Naive thymus-derived CD4-positive, alpha-beta T cell (primary cell): ENCODE measurements around the gene STX8. TPM values are rescaled to one million over a fixed set of nuclear protein-coding genes. Genes with fewer than 3 reads are reported as not detected.
"Not testable (repeated sequence)": the region's sequence is repeated elsewhere in the genome, so short reads cannot be mapped to it uniquely, and the experiment has no call there.

Source experiments
- ATAC-seq: fragments of 150-1000 bp; cut with Tn5 transposase; 2 replicates; pipeline ENCODE4 v1.10.0; 2021; ENCODE audit warnings: mild to moderate bottlenecking, moderate library complexity
- CTCF ChIA-PET: fragments of 350-600 bp; sonication (Branson Sonifier 250); formaldehyde crosslinking; loops from one replicate; lab custom pipeline; 2021; ENCODE audit warnings: antibody characterized with exemption; lab: Charles Lee
- POLR2A ChIA-PET: fragments of 350-600 bp; sonication (Branson Sonifier 250); formaldehyde crosslinking; loops from one replicate; lab custom pipeline; 2021; ENCODE audit warnings: antibody characterized with exemption, inconsistent platforms; lab: Charles Lee
- DNase-seq, 9 donors: peaks; one replicate each; pipeline versions ENCODE4 v3.0.0 to v3.0.0-alpha.2; 2020 to 2022; ENCODE audit warnings: mixed read lengths in 1 of 9
- H3K27ac ChIP-seq: one replicate; pipeline ENCODE4 v1.7.0; 2013; ENCODE audit warnings: mild to moderate bottlenecking, low read depth, low read length, moderate library complexity
- H3K27me3 ChIP-seq, 2 donors: one replicate each; pipeline ENCODE4 v1.7.0; 2013; ENCODE audit warnings: low read length in 2 of 2, mild to moderate bottlenecking in 2 of 2, moderate library complexity in 2 of 2; ENCODE audit not compliant: control insufficient read depth in 2 of 2, insufficient read depth in 2 of 2
- H3K36me3 ChIP-seq, 3 experiments: 1 replicate in 2 of 3; 2 replicates in 1 of 3; pipeline ENCODE4 v1.7.0; 2013; ENCODE audit warnings: low read length in 3 of 3, mild to moderate bottlenecking in 3 of 3, moderate library complexity in 1 of 3; ENCODE audit not compliant: insufficient read depth in 3 of 3, control insufficient read depth in 2 of 3
- H3K4me1 ChIP-seq, 2 donors: one replicate each; pipeline ENCODE4 v1.7.0; 2013; ENCODE audit warnings: low read length in 2 of 2, mild to moderate bottlenecking in 2 of 2, moderate library complexity in 1 of 2; ENCODE audit not compliant: control insufficient read depth in 2 of 2, insufficient read depth in 2 of 2
- H3K4me3 ChIP-seq: 2 replicates; pipeline ENCODE4 v1.7.0; 2013; ENCODE audit warnings: mild to moderate bottlenecking, low read length
- H3K9me3 ChIP-seq, 3 experiments: 1 replicate in 2 of 3; 2 replicates in 1 of 3; pipeline ENCODE4 v1.7.0; 2013; ENCODE audit warnings: low read length in 3 of 3; ENCODE audit not compliant: control insufficient read depth in 2 of 3
- H3K27ac Mint-ChIP-seq, 9 donors: one replicate each; pipeline ENCODE4 v1.8.0; 2020 to 2022; ENCODE audit warnings: mixed read lengths in 9 of 9, mild to moderate bottlenecking in 8 of 9, moderate library complexity in 5 of 9, inconsistent platforms in 2 of 9
- H3K27me3 Mint-ChIP-seq, 5 donors: one replicate each; pipeline ENCODE4 v1.8.0; 2021 to 2022; ENCODE audit warnings: mixed read lengths in 5 of 5, mild to moderate bottlenecking in 1 of 5
- H3K36me3 Mint-ChIP-seq, 5 donors: one replicate each; pipeline ENCODE4 v1.8.0; 2020 to 2022; ENCODE audit warnings: mixed read lengths in 5 of 5, mild to moderate bottlenecking in 3 of 5, inconsistent platforms in 1 of 5
- H3K4me1 Mint-ChIP-seq, 7 donors: one replicate each; pipeline ENCODE4 v1.8.0; 2020 to 2022; ENCODE audit warnings: mixed read lengths in 7 of 7, mild to moderate bottlenecking in 3 of 7, inconsistent platforms in 1 of 7
- H3K4me3 Mint-ChIP-seq, 10 donors: one replicate each; pipeline ENCODE4 v1.8.0; 2020 to 2022; ENCODE audit warnings: mild to moderate bottlenecking in 10 of 10, mixed read lengths in 10 of 10, moderate library complexity in 6 of 10, inconsistent platforms in 2 of 10
- H3K9me3 Mint-ChIP-seq, 11 donors: one replicate each; pipeline ENCODE4 v1.8.0; 2020 to 2022; ENCODE audit warnings: mixed read lengths in 11 of 11, mild to moderate bottlenecking in 4 of 11, inconsistent platforms in 1 of 11, moderate library complexity in 1 of 11
- intact Hi-C, 2 donors: fragments of 100-400 bp; cut with micrococcal nuclease; formaldehyde crosslinking; loops; one replicate each; pipeline ENCODE4 v1.15.1; 2023
- polyA plus RNA-seq, 2 donors: library from polyadenylated mRNA; unstranded; fragments of 300-500 nt; fragmentation: Illumina TruSeq; gene quantifications; one replicate each; pipeline ENCODE4 v1.2.3, GENCODE V29; 2021
- total RNA-seq, 6 experiments: library from RNA in 5 of 6; stranded (reverse) in 5 of 6; gene quantifications; 1 replicate in 5 of 6; 2 replicates in 1 of 6; pipeline ENCODE4 v1.2.3 and lab custom pipeline; 2021 to 2026

The STX8 gene
- total and polyA plus RNA-seq, 7 experiments from 2014 or later = 45.1 to 116 (median 67.5) TPM

DNA sequence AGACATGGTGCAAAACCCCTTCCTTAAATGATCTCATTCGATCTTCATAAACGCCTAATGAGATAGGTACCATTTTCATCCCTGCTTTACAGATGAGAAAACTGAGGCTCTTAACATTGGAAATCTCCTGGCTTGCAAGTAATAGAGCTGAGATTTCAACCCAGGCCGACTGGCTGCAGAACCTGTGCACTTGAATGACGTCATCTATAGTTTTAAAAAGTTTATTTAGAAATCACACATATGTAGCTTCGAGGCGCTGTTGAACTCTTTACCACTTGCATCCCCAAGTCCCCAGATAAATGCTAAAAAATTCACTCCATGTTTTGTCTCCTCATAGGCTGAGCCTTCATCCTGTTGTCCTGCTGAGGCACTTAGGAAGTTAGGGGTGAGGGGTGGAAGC, 30.8 kb upstream of the STX8 start:
- H3K9me3 ChIP-seq = no peaks in the 10 kb centered on the region
- ChIA-PET POLR2A (no interaction called here), CTCF (no interaction called here)
- Mint-ChIP-seq H3K36me3 (no peaks in the 10 kb centered on the region), H3K4me1 (peaks cover 0 to 1% (median 0%) of the 10 kb centered on the region in 7 donors), H3K4me3 (no peak overlapping the region), H3K27ac (no peak overlapping the region), H3K27me3 (peaks cover 2 to 40% (median 19%) of the 10 kb centered on the region in 5 donors), H3K9me3 (peaks cover 0 to 6% (median 0%) of the 10 kb centered on the region in 11 donors)
- ATAC-seq (no peak), DNase-seq (no peak)
- H3K27me3 ChIP-seq = no peaks in the 10 kb centered on the region
- no peaks in the 10 kb centered on the region for H3K4me1 ChIP-seq
- intact Hi-C loops = no loop called here
- no peak overlapping the region for H3K4me3 ChIP-seq
- H3K27ac ChIP-seq = no peak overlapping the region
- H3K36me3 ChIP-seq = no peaks in the 10 kb centered on the region

DNA sequence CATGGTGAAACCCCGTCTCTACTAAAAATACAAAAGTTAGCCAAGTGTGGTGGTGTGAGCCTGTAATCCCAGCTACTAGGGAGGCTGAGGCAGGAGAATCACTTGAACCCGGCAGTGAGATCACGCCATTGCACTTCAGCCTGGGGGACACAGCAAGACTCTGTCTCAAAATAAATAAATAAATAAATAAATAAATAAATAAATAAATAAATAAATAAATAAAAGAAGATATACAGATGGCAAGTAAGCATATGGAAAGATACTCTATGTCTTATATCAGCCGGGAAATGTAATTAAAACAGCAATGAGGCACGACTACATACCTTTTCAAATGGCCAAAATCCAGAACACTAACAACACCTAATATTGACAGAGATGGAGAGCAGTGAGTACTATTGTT, 29.0 kb upstream of the STX8 start:
- H3K27ac Mint-ChIP-seq, H3K27me3 ChIP-seq, H3K9me3 ChIP-seq, H3K36me3 Mint-ChIP-seq, H3K4me3 Mint-ChIP-seq, H3K4me1 Mint-ChIP-seq, H3K36me3 ChIP-seq, H3K27ac ChIP-seq, POLR2A ChIA-PET, H3K4me1 ChIP-seq, ATAC-seq, H3K4me3 ChIP-seq, H3K9me3 Mint-ChIP-seq, intact Hi-C loops, DNase-seq, CTCF ChIA-PET: not testable (repeated sequence)
- H3K27me3 Mint-ChIP-seq = peaks cover 2 to 40% (median 15%) of the 10 kb centered on the region in 5 donors

DNA sequence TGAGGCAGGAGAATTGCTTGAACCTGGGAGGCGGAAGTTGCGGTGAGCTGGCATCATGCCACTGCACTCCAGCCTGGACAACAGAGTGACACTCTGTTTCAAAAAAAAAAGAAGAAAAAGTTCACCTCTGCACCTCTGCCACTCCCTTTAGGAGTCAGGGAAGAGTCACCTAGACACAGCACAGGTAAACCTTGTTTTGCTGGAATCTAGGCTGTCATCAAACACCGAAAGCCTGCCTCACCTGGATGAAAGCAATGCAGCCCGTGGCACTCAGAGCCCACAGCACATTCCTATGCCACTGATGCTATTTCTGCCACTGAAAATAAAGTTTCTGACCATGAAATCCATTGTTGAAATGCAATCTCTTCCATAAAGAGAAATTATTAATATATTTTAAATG, 23.0 kb upstream of the STX8 start:
- ATAC-seq = no peak
- peaks cover 0 to 4% (median 0%) of the 10 kb centered on the region in 11 donors for H3K9me3 Mint-ChIP-seq
- no peaks in the 10 kb centered on the region for H3K9me3 ChIP-seq
- no peak overlapping the region for H3K4me3 ChIP-seq
- CTCF ChIA-PET = no interaction called here
- H3K36me3 ChIP-seq = no peaks in the 10 kb centered on the region
- intact Hi-C loops = no loop called here
- H3K27ac ChIP-seq = no peak overlapping the region
- H3K4me3 Mint-ChIP-seq = no peak overlapping the region
- POLR2A ChIA-PET = no interaction called here
- H3K4me1 Mint-ChIP-seq = no peaks in the 10 kb centered on the region
- no peak for DNase-seq
- H3K4me1 ChIP-seq = no peaks in the 10 kb centered on the region
- H3K27me3 ChIP-seq = no peaks in the 10 kb centered on the region
- H3K27ac Mint-ChIP-seq = no peak overlapping the region
- H3K36me3 Mint-ChIP-seq = no peaks in the 10 kb centered on the region
- peaks cover 3 to 22% (median 12%) of the 10 kb centered on the region in 5 donors for H3K27me3 Mint-ChIP-seq

DNA sequence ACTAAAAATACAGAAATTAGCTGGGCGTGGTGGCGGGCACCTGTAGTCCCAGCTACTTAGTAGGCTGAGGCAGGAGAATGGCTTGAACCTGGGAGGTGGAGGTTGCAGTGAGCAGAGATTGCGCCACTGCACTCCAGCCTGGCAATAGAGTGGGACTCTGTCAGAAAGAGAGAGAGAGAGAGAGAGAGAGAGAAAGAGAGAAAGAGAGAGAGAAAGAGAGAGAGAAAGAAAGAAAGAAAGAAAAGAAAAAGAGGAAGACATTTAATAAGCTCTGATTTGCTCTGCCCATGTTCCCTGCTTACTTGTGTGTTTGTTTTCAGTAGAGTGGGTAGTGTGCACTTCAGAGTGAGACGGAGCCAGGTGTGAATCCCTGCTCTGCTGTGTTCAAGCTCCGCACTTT, 22.0 kb upstream of the STX8 start:
- POLR2A ChIA-PET, DNase-seq, ATAC-seq, H3K4me1 ChIP-seq, H3K36me3 ChIP-seq, H3K27me3 ChIP-seq, H3K4me3 Mint-ChIP-seq, H3K9me3 Mint-ChIP-seq, H3K27ac Mint-ChIP-seq, H3K4me3 ChIP-seq, H3K27ac ChIP-seq, H3K4me1 Mint-ChIP-seq, H3K9me3 ChIP-seq, CTCF ChIA-PET, H3K36me3 Mint-ChIP-seq, intact Hi-C loops: not testable (repeated sequence)
- peaks cover 3 to 19% (median 7%) of the 10 kb centered on the region in 5 donors for H3K27me3 Mint-ChIP-seq

DNA sequence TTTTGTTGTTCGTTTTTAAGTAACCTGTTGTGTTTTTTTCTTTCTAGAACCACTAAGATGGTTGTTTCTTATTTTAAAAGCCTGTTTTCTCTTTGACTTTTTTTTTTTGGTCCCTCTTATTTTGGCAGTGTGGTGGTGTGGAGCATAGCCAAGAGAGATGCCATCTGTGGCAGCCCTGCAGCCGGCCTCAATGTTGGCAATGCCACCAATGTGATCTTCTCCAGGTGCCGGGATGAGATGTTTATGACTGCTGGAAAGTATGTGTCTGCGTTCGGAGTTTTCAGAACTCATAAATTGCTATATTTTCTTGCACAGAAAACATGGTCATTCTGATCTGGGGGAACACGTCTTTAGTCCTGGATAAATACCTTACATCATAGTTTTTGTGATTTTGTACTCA, 18.4 kb upstream of the STX8 start:
- no peak for DNase-seq
- Histone ChIP-seq H3K36me3 (no peaks in the 10 kb centered on the region), H3K4me3 (no peak overlapping the region), H3K9me3 (no peaks in the 10 kb centered on the region), H3K27me3 (no peaks in the 10 kb centered on the region), H3K27ac (no peak overlapping the region), H3K4me1 (no peaks in the 10 kb centered on the region)
- ChIA-PET POLR2A (no interaction called here), CTCF (no interaction called here)
- intact Hi-C loops = no loop called here
- Mint-ChIP-seq H3K27ac (no peak overlapping the region), H3K4me3 (no peak overlapping the region), H3K27me3 (peaks cover 3 to 16% (median 7%) of the 10 kb centered on the region in 5 donors), H3K4me1 (no peaks in the 10 kb centered on the region), H3K9me3 (peaks cover 0 to 4% (median 0%) of the 10 kb centered on the region in 11 donors), H3K36me3 (no peaks in the 10 kb centered on the region)
- ATAC-seq = no peak

DNA sequence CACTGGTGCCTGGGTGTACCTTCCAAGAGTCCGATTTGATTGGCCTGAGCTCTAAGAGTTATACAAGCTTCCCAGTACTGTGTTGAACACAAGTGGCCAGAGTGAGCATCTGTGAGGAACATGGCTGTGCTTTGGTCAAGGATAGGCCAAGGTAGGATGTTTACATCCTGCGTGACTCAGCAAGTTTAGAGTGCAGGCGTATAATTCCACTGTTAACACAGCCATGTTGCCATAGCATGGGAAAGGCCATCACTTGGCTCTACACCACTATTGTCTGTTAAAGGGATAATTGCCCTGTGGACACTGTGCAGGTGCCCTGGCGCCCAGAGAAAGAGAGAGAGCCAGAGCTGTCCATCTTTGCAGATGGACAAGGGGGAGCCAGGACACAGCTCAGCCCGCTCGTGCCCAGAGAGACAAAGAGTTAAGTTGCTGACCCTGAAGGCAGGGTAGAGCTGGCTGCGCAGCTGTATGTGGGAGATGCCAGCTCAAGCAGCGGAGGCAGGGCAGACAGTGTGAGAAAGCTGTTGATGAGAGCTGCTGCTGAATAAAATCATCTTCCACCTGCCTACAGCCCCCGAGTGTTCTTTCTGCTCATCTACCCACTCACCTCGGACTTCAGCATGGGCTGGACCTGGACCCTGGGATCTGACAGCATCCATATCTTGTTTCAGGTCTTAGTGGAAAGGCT, 12.5 kb upstream of the STX8 start:
- Mint-ChIP-seq H3K4me1 (peaks cover 0 to 4% (median 0%) of the 10 kb centered on the region in 7 donors), H3K36me3 (peaks cover 0 to 5% (median 4%) of the 10 kb centered on the region in 5 donors), H3K4me3 (no peak overlapping the region), H3K27ac (peak overlapping the region in 1 of 9 donors; percentile 54), H3K27me3 (peaks cover 0 to 3% (median 0%) of the 10 kb centered on the region in 5 donors), H3K9me3 (peaks cover 2 to 13% (median 8%) of the 10 kb centered on the region in 11 donors)
- DNase-seq (no peak), ATAC-seq (no peak)
- H3K27ac ChIP-seq = no peak overlapping the region
- no peak overlapping the region for H3K4me3 ChIP-seq
- no peaks in the 10 kb centered on the region for H3K4me1 ChIP-seq
- ChIA-PET CTCF (no interaction called here), POLR2A (no interaction called here)
- H3K9me3 ChIP-seq = peaks cover 0 to 8% (median 0%) of the 10 kb centered on the region in 3 experiments
- no peaks in the 10 kb centered on the region for H3K27me3 ChIP-seq
- H3K36me3 ChIP-seq = no peaks in the 10 kb centered on the region
- intact Hi-C loops = no loop called here

DNA sequence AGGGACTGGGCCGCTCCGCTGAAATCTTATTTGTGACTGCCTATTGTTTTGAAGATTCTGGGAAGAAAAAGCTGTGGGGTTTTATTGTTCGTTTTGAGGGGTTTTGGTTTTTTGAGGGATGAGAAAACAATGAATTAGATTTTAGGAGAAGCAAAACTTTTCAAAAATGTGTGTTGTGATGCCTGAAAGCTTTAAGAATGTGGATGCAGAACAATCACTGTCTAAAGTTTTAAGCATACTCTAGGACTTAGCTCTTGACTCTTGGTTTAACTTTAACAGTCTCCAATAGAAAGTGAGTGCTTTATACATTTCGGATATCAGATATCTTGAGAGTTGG, 1.7 kb upstream of the STX8 start:
- H3K4me1 Mint-ChIP-seq = peaks cover 17 to 33% (median 30%) of the 10 kb centered on the region in 7 donors
- peaks cover 0 to 3% (median 0%) of the 10 kb centered on the region in 5 donors for H3K27me3 Mint-ChIP-seq
- Histone ChIP-seq H3K4me3 (peak overlapping the region; percentile 89), H3K9me3 (no peaks in the 10 kb centered on the region), H3K27ac (no peak overlapping the region), H3K36me3 (peaks cover 0 to 6% (median 0%) of the 10 kb centered on the region in 3 experiments), H3K27me3 (no peaks in the 10 kb centered on the region), H3K4me1 (peaks cover 0 to 10% of the 10 kb centered on the region in 2 donors)
- no peak for ATAC-seq
- H3K27ac Mint-ChIP-seq = peak overlapping the region in 2 of 9 donors; percentile 6 to 18
- peak overlapping the region; percentile 32 to 99 (median 98) for H3K4me3 Mint-ChIP-seq
- DNase-seq = no peak
- ChIA-PET POLR2A (no interaction called here), CTCF (interaction anchor here (1.0 kb wide), 1 partner anchor 9 kb away, joined by 3 read pairs; no protein-coding TSS in a partner anchor)
- H3K36me3 Mint-ChIP-seq = no peaks in the 10 kb centered on the region
- no peaks in the 10 kb centered on the region for H3K9me3 Mint-ChIP-seq
- intact Hi-C loops = loop anchor here (5.0 to 10.0 kb wide), 2 partner anchors 77 to 1120 kb away; partner anchors contain the start of genes ADPRM (in 1 of the 2) and SCO1 (in 1 of the 2)
